Karpas-422 (cell line): ENCODE data around the gene TMEM106B. TPM values are rescaled to one million over a fixed set of nuclear protein-coding genes. Genes with fewer than 3 reads are reported as not detected.
"Not testable (repeated sequence)": the region's sequence is repeated elsewhere in the genome, so short reads cannot be mapped to it uniquely, and the experiment has no call there.

Source experiments
- DNase-seq: peaks from one replicate; pipeline ENCODE4 v3.0.0-alpha.2; 2015
- H2AFZ ChIP-seq: fragments of 200-600 bp; sonication (generic); 2 replicates; pipeline ENCODE4 v1.6.1; 2014; ENCODE audit warnings: antibody characterized with exemption, low read length, mixed read lengths
- H3K27ac ChIP-seq: fragments of 200-600 bp; sonication (generic); 2 replicates; pipeline ENCODE4 v1.5.1; 2014; ENCODE audit warnings: mild to moderate bottlenecking, low read length, moderate library complexity
- H3K27me3 ChIP-seq: fragments of 200-600 bp; sonication (generic); 2 replicates; pipeline ENCODE4 v1.6.1; 2014; ENCODE audit warnings: low read length, mixed read lengths
- H3K36me3 ChIP-seq: fragments of 200-600 bp; sonication (generic); 2 replicates; pipeline ENCODE4 v1.6.1; 2014; ENCODE audit warnings: low read length, mixed read lengths; ENCODE audit not compliant: insufficient read depth
- H3K4me1 ChIP-seq: fragments of 200-600 bp; sonication (generic); 2 replicates; pipeline ENCODE4 v1.6.1; 2014; ENCODE audit warnings: mild to moderate bottlenecking, low read length, mixed read lengths
- H3K4me2 ChIP-seq: fragments of 200-600 bp; sonication (generic); 2 replicates; pipeline ENCODE4 v1.6.1; 2014; ENCODE audit warnings: low read length, low read depth, mild to moderate bottlenecking; ENCODE audit not compliant: poor library complexity, severe bottlenecking
- H3K4me3 ChIP-seq: fragments of 200-600 bp; sonication (generic); 2 replicates; pipeline ENCODE4 v1.5.1; 2014; ENCODE audit warnings: mild to moderate bottlenecking, antibody characterized with exemption, low read length, mixed read lengths
- H3K79me2 ChIP-seq: fragments of 200-600 bp; sonication (generic); 2 replicates; pipeline ENCODE4 v1.6.1; 2014; ENCODE audit warnings: mild to moderate bottlenecking, low read length, mixed read lengths
- H3K9ac ChIP-seq: fragments of 200-600 bp; sonication (generic); 2 replicates; pipeline ENCODE4 v1.6.0; 2014; ENCODE audit warnings: low read length
- H3K9me2 ChIP-seq: fragments of 200-600 bp; sonication (generic), shearing (Covaris generic); replicated peaks from 2 replicates; pipeline ENCODE4 v1.6.0; 2014; ENCODE audit warnings: mild to moderate bottlenecking, low read length, moderate library complexity; ENCODE audit not compliant: insufficient read depth
- H3K9me3 ChIP-seq: fragments of 300-700, 200-600 bp; sonication (generic); 2 replicates; pipeline ENCODE4 v1.6.1; 2014; ENCODE audit warnings: low read length, mixed read lengths
- H4K20me1 ChIP-seq: fragments of 200-600 bp; sonication (generic); 2 replicates; pipeline ENCODE4 v1.6.1; 2014; ENCODE audit warnings: mild to moderate bottlenecking, antibody characterized with exemption, low read length, low read depth; ENCODE audit not compliant: insufficient read depth
- total RNA-seq: library from RNA; depleted of rRNA; stranded (reverse); fragments of >200 nt; shearing (Covaris generic); gene quantifications from 2 replicates; pipeline ENCODE4 v1.2.3, GENCODE V29; 2014; ENCODE audit warnings: low replicate concordance; rRNA removed

The TMEM106B gene
- total RNA-seq: 30.9 and 88.1 TPM in 2 replicates

- Histone ChIP-seq H3K4me2 (peak within 1 kb of the TSS; percentile 69), H3K27ac (peak within 1 kb of the TSS; percentile 63), H3K9me2 (no peaks in the 10 kb centered on the region), H3K36me3 (peaks cover 6% of the 10 kb centered on the region; the same call in 1 of the 2 replicates), H3K9me3 (no peaks in the 10 kb centered on the region), H3K4me3 (peak within 1 kb of the TSS; percentile 78), H4K20me1 (no peaks in the 10 kb centered on the region), H3K9ac (peak within 1 kb of the TSS; percentile 88), H2AFZ (peak within 1 kb of the TSS; percentile 92), H3K79me2 (peaks cover 46% of the 10 kb centered on the region), H3K4me1 (peaks cover 27% of the 10 kb centered on the region), H3K27me3 (no peaks in the 10 kb centered on the region)
- peak; percentile 97 for DNase-seq
Observed at GRCh38 chr7:12211054-12211710, at the start of gene TMEM106B. TSS of gene TMEM106B (plus strand) at chr7:12211294. CDS start at chr7:12214811, 3,517 bp downstream.

DNA sequence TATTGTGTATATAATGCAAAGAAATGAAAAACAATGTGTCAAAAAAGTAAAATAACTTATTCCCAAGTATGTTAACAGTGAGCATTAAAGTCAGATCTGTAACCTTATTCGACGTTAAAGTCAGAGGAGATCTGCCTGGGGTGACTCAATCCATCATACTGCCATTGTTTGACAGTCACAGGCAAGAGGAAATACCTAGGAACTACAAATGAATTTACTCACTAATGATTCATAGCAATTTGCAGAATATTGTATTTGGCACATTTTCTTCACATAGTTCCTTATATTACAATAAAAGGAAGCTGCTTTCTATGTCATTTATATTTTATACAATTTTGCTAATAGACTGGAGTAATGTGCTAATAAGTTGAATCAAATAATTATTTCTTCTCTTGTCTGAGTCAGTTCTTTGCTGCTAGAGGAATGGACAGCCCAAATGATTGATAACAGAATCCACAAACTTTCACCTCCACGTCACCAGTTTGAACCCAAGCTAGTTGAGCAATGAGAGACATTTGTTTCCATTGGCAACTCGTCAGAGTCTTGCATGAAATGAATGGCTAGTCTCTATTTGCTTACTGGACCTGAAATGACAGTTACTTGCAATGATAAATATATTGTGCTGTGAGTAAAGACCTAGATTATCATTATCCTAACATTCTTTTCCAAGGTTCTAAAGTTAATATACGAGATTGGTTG, 48.5 kb upstream of the TMEM106B start:
- Histone ChIP-seq H3K9me2 (no peaks in the 10 kb centered on the region), H3K9ac (no peak overlapping the region), H3K4me3 (no peak overlapping the region), H3K27ac (no peak overlapping the region), H3K79me2 (no peaks in the 10 kb centered on the region), H3K36me3 (no peaks in the 10 kb centered on the region), H3K27me3 (no peaks in the 10 kb centered on the region), H4K20me1 (no peaks in the 10 kb centered on the region), H2AFZ (no peak overlapping the region), H3K4me2 (no peak overlapping the region), H3K4me1 (no peaks in the 10 kb centered on the region), H3K9me3 (no peaks in the 10 kb centered on the region)
- no peak for DNase-seq

DNA sequence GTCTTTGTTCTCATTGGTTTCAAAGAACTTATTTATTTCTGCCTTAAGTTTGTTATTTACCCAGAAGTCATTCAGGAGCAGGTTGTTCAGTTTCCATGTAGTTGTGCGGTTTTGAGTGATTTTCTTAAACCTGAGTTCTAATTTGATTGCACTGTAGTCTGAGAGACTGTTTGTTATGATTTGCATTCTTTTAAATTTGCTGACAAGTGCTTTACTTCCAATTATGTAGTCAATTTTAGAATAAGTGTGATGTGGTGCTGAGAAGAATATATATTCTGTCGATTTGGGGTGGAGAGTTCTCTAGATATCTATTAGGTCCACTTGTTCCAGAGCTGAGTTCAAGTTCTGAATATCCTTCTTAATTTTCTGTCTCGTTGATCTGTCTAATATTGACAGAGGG, 43.0 kb upstream of the TMEM106B start:
- H4K20me1 ChIP-seq, H3K9me3 ChIP-seq, H2AFZ ChIP-seq, H3K4me2 ChIP-seq, H3K79me2 ChIP-seq, H3K9ac ChIP-seq, H3K27ac ChIP-seq, H3K4me1 ChIP-seq, H3K36me3 ChIP-seq, H3K9me2 ChIP-seq, H3K27me3 ChIP-seq, H3K4me3 ChIP-seq: not testable (repeated sequence)
- DNase-seq: peak; percentile 5

- not testable (repeated sequence) for H3K36me3 ChIP-seq, H3K9me3 ChIP-seq, H3K9ac ChIP-seq, H3K79me2 ChIP-seq, H3K27me3 ChIP-seq, DNase-seq, H3K27ac ChIP-seq, H3K9me2 ChIP-seq, H3K4me1 ChIP-seq, H3K4me3 ChIP-seq, H4K20me1 ChIP-seq, H3K4me2 ChIP-seq, H2AFZ ChIP-seq
Observed at GRCh38 chr7:12169981-12170820, 40.9 kb upstream of the TMEM106B start.

DNA sequence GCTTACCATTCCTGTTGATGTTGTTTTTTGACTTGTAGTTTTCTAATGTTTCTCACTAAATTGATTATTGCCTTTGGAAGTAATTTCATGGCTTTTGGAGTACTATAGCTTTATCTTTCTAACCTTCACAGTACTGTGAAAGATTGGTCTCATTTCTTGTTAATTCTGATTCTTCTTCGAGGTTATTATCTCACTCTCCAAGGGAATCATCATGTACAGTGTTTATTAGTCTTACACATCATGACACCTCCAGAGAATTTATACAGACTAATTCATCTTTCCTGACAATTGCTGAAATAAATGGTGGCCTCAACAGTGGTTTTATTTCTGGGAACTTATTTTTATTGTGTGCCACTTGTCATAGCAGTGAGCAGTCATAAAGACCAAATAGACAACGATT, 37.4 kb upstream of the TMEM106B start:
- Histone ChIP-seq H2AFZ (no peak overlapping the region), H3K79me2 (no peaks in the 10 kb centered on the region), H3K9me2 (no peaks in the 10 kb centered on the region), H3K4me2 (no peak overlapping the region), H3K27ac (no peak overlapping the region), H3K27me3 (no peaks in the 10 kb centered on the region; the same call in 1 of the 2 replicates), H3K9me3 (no peaks in the 10 kb centered on the region), H3K4me1 (no peaks in the 10 kb centered on the region), H4K20me1 (no peaks in the 10 kb centered on the region), H3K9ac (no peak overlapping the region), H3K36me3 (no peaks in the 10 kb centered on the region), H3K4me3 (no peak overlapping the region)
- DNase-seq: no peak

GRCh38 chr7:12174931-12175330, 36.2 kb upstream of the TMEM106B start:
- Histone ChIP-seq H3K9me2 (no peaks in the 10 kb centered on the region), H3K79me2 (no peaks in the 10 kb centered on the region), H4K20me1 (no peaks in the 10 kb centered on the region), H3K4me3 (no peak overlapping the region), H3K36me3 (no peaks in the 10 kb centered on the region), H3K4me1 (no peaks in the 10 kb centered on the region), H3K9me3 (no peaks in the 10 kb centered on the region), H3K27me3 (no peaks in the 10 kb centered on the region; the same call in 1 of the 2 replicates), H2AFZ (no peak overlapping the region), H3K9ac (no peak overlapping the region), H3K27ac (no peak overlapping the region), H3K4me2 (no peak overlapping the region)
- no peak for DNase-seq

- Histone ChIP-seq H3K4me3 (no peak overlapping the region), H3K27ac (no peak overlapping the region), H3K27me3 (no peaks in the 10 kb centered on the region; the same call in 1 of the 2 replicates), H3K79me2 (no peaks in the 10 kb centered on the region), H4K20me1 (no peaks in the 10 kb centered on the region), H3K9me2 (no peaks in the 10 kb centered on the region), H3K4me2 (no peak overlapping the region), H3K4me1 (no peaks in the 10 kb centered on the region), H2AFZ (no peak overlapping the region), H3K36me3 (no peaks in the 10 kb centered on the region), H3K9ac (no peak overlapping the region), H3K9me3 (no peaks in the 10 kb centered on the region)
- DNase-seq: no peak
Observed at GRCh38 chr7:12178317-12178716, 32.8 kb upstream of the TMEM106B start.

- Histone ChIP-seq H3K4me1 (no peaks in the 10 kb centered on the region), H3K9me3 (no peaks in the 10 kb centered on the region), H4K20me1 (no peaks in the 10 kb centered on the region), H3K79me2 (no peaks in the 10 kb centered on the region), H3K4me2 (no peak overlapping the region), H3K9ac (no peak overlapping the region), H3K9me2 (no peaks in the 10 kb centered on the region), H2AFZ (no peak overlapping the region), H3K4me3 (no peak overlapping the region), H3K27me3 (no peaks in the 10 kb centered on the region), H3K27ac (no peak overlapping the region), H3K36me3 (no peaks in the 10 kb centered on the region)
- DNase-seq: no peak
Observed at GRCh38 chr7:12194426-12194825, 16.7 kb upstream of the TMEM106B start.
